Raji (cell line): Measurements from ENCODE around the gene TECTA.

Experiments
- POLR2A ChIP-seq: IDR thresholded peaks from 2 replicates; pipeline ENCODE4 v1.6.1; 2011; ENCODE audit warnings: low read depth, low read length, control low read depth; ENCODE audit not compliant: insufficient read depth

TECTA gene

GRCh38 chr11:121138259-121138658 lies 37.2 kb downstream of the TECTA start:
- TF ChIP-seq POLR2A: no peak

- no peak for TF ChIP-seq POLR2A
These were observed 39.3 kb downstream of the TECTA start for GRCh38 chr11:121140369-121140768.

- no peak for TF ChIP-seq POLR2A
These were observed 40.0 kb downstream of the TECTA start for GRCh38 chr11:121141066-121141465.

GRCh38 chr11:121143921-121144320 lies 42.9 kb downstream of the TECTA start:
- no peak for TF ChIP-seq POLR2A

GRCh38 chr11:121144723-121145122 lies 43.7 kb downstream of the TECTA start:
- TF ChIP-seq POLR2A: no peak

- TF ChIP-seq POLR2A: no peak
These were observed 44.8 kb downstream of the TECTA start for GRCh38 chr11:121145826-121146225.

- no peak for TF ChIP-seq POLR2A
These were observed 48.1 kb downstream of the TECTA start for GRCh38 chr11:121149116-121149515.

GRCh38 chr11:121151207-121151688 lies 50.2 kb downstream of the TECTA start:
- no peak for TF ChIP-seq POLR2A

GRCh38 chr11:121152764-121153163 lies 51.7 kb downstream of the TECTA start:
- no peak for TF ChIP-seq POLR2A

GRCh38 chr11:121153472-121153871 lies 52.4 kb downstream of the TECTA start:
- TF ChIP-seq POLR2A: no peak

- no peak for TF ChIP-seq POLR2A
These were observed 53.7 kb downstream of the TECTA start for GRCh38 chr11:121154486-121155314.

- TF ChIP-seq POLR2A: no peak
These were observed 56.7 kb downstream of the TECTA start for GRCh38 chr11:121157756-121158155.

GRCh38 chr11:121159741-121160140 lies 58.7 kb downstream of the TECTA start:
- TF ChIP-seq POLR2A: no peak

- no peak for TF ChIP-seq POLR2A
These were observed 60.4 kb downstream of the TECTA start for GRCh38 chr11:121161349-121161917.

GRCh38 chr11:121163658-121164308 lies 62.7 kb downstream of the TECTA start:
- TF ChIP-seq POLR2A: no peak

- no peak for TF ChIP-seq POLR2A
These were observed 78.3 kb downstream of the TECTA start for GRCh38 chr11:121179306-121179705.
